ENCODE measurements around the gene CDH26.
A peak's percentile ranks its signal among the peaks of the same experiment; 100 is the strongest.

The CDH26 gene

DNA sequence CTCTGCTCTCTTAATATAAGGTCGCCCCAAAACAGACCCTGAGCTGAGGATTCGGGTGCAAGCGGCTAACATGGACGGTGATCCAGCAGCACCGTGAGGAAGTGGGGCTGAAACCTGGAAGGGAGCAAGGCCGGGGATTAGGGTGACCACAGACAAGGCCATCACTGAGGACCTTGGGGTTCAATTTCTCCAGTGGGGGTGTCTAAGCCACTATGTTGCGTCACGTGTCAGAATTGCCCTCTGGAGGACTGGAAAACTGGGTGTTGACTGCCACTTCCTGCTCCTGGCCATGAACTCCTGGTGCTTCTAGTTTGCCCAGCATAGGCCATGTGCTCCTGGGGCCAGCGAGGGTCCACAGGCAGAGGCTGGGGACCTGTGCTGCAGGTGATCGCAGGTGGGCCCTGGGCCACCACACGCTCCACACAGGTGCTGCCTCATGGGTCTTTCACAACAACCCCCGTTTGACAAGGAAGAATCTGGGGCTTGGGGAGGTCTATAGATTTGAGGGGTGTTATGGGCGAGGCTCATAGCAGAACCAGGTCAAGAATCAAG lies 101.9 kb downstream of the CDH26 start:
- no peak for ATAC-seq (ENCODE audit: insufficient read depth, low read depth)
- no peak overlapping the region for H2AFZ ChIP-seq (ENCODE audit: low read depth, low read length)
- TF ChIP-seq EZH2 (IDR thresholded peaks at IDR 0.05; ENCODE audit: borderline replicate concordance, low read depth, low read length, severe bottlenecking): no peak
- TF ChIP-seq, protein P1, sequence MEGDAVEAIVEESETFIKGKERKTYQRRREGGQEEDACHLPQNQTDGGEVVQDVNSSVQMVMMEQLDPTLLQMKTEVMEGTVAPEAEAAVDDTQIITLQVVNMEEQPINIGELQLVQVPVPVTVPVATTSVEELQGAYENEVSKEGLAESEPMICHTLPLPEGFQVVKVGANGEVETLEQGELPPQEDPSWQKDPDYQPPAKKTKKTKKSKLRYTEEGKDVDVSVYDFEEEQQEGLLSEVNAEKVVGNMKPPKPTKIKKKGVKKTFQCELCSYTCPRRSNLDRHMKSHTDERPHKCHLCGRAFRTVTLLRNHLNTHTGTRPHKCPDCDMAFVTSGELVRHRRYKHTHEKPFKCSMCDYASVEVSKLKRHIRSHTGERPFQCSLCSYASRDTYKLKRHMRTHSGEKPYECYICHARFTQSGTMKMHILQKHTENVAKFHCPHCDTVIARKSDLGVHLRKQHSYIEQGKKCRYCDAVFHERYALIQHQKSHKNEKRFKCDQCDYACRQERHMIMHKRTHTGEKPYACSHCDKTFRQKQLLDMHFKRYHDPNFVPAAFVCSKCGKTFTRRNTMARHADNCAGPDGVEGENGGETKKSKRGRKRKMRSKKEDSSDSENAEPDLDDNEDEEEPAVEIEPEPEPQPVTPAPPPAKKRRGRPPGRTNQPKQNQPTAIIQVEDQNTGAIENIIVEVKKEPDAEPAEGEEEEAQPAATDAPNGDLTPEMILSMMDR (IDR thresholded peaks at IDR 0.05; ENCODE audit: borderline replicate concordance, extremely low read depth, low read length, poor library complexity, severe bottlenecking): no peak
- peaks cover 94% of the 10 kb centered on the region for H3K79me2 ChIP-seq (ENCODE audit: insufficient read depth, low read length)
- no peaks in the 10 kb centered on the region for H3K27me3 ChIP-seq (ENCODE audit: insufficient read depth, low read length, poor library complexity)
- H4K20me1 ChIP-seq (ENCODE audit: insufficient read depth, low read length): peaks cover 66% of the 10 kb centered on the region
- no peak for DNase-seq
- H3K9me3 ChIP-seq (ENCODE audit: insufficient read depth, low read length, severe bottlenecking): no peaks in the 10 kb centered on the region
- H3K27ac ChIP-seq (ENCODE audit: low read length): peak overlapping the region; percentile 96
- H3K4me3 ChIP-seq (ENCODE audit: low read depth in 1 of 2, low read length in 2 of 2): peak overlapping the region in 1 of 2 experiments; percentile 71; a peak in 1 of 4 replicates
- peaks cover 93% of the 10 kb centered on the region for H3K4me1 ChIP-seq (ENCODE audit: insufficient read depth, low read length)
- H3K4me2 ChIP-seq (ENCODE audit: insufficient read depth, low read length): peak overlapping the region; percentile 85
- peaks cover 61% of the 10 kb centered on the region for H3K36me3 ChIP-seq (ENCODE audit: insufficient read depth, low read length)
- peak overlapping the region; percentile 79; the same call in 1 of the 2 replicates for H3K9ac ChIP-seq (ENCODE audit: low read depth, low read length)

DNA sequence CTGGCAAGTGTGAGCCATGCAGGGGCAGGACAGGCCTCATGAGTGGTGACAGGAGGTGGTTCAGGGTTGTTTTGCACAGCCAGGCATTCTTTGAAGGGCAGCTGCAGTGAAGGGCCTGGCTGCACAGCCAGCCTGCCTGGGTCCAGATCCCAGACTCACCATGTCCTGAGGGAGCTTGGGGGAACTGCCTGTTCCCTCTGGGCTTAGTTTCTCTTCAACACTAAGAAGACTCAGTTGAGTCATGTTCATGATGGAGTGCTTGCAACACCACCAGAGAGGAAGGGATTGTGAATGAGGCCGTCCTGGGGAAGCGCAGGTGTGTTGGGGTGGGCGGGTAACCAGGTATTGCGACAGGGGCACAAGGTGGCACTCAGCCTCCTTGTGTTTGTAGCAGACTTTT lies 102.4 kb downstream of the CDH26 start:
- no peaks in the 10 kb centered on the region for H3K9me3 ChIP-seq (ENCODE audit: insufficient read depth, low read length, severe bottlenecking)
- H3K27ac ChIP-seq (ENCODE audit: low read length): peak overlapping the region; percentile 96
- H3K4me3 ChIP-seq (ENCODE audit: low read depth in 1 of 2, low read length in 2 of 2): peak overlapping the region in 1 of 2 experiments; percentile 71; a peak in 1 of 4 replicates
- no peak for DNase-seq
- no peak for ATAC-seq (ENCODE audit: insufficient read depth, low read depth)
- no peaks in the 10 kb centered on the region for H3K27me3 ChIP-seq (ENCODE audit: insufficient read depth, low read length, poor library complexity)
- no peak for TF ChIP-seq EZH2 (IDR thresholded peaks at IDR 0.05; ENCODE audit: borderline replicate concordance, low read depth, low read length, severe bottlenecking)
- H2AFZ ChIP-seq (ENCODE audit: low read depth, low read length): no peak overlapping the region
- peaks cover 93% of the 10 kb centered on the region for H3K4me1 ChIP-seq (ENCODE audit: insufficient read depth, low read length)
- H3K4me2 ChIP-seq (ENCODE audit: insufficient read depth, low read length): peak overlapping the region; percentile 85; the same call in 1 of the 2 replicates
- peak overlapping the region; percentile 79; the same call in 1 of the 2 replicates for H3K9ac ChIP-seq (ENCODE audit: low read depth, low read length)
- peaks cover 71% of the 10 kb centered on the region for H4K20me1 ChIP-seq (ENCODE audit: insufficient read depth, low read length)
- peaks cover 94% of the 10 kb centered on the region for H3K79me2 ChIP-seq (ENCODE audit: insufficient read depth, low read length)
- H3K36me3 ChIP-seq (ENCODE audit: insufficient read depth, low read length): peaks cover 66% of the 10 kb centered on the region

DNA sequence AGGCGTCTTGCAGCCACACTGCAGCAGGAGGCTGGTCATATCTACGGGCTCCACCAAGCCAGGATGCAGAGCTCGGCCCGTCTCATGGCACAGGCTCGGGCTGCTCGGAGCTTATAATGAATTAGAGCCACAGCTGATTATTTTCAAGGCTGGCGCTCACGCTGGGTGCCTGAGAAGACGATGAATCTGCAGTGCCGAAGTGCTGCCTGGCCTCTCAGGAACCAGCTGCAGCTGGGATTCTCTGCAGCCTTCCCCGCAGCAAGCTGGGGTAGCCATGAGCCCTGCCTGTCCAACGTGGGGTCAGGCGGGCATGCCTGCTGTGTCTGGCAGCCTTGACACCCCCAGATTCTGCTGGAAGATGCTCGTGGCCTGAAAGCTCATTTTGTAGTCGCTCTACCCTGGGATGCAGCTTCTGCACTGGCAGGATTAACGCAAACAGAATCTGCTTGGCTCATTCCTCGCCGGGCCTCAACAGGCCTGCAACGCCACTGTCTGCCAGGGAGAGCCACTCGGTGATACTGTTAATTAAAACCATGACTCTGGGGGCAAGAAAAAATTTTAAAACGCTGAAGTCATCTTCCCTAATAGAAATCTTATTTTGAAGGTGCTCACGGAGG lies 104.3 kb downstream of the CDH26 start:
- no peaks in the 10 kb centered on the region for H3K9me3 ChIP-seq (ENCODE audit: insufficient read depth, low read length, severe bottlenecking)
- H3K4me3 ChIP-seq (ENCODE audit: low read depth in 1 of 2, low read length in 2 of 2): no peak overlapping the region
- H3K36me3 ChIP-seq (ENCODE audit: insufficient read depth, low read length): peaks cover 85% of the 10 kb centered on the region
- H3K27me3 ChIP-seq (ENCODE audit: insufficient read depth, low read length, poor library complexity): no peaks in the 10 kb centered on the region
- H3K27ac ChIP-seq (ENCODE audit: low read length): peak overlapping the region; percentile 62
- TF ChIP-seq EZH2 (IDR thresholded peaks at IDR 0.05; ENCODE audit: borderline replicate concordance, low read depth, low read length, severe bottlenecking): no peak
- TF ChIP-seq, protein P1 (IDR thresholded peaks at IDR 0.05; ENCODE audit: borderline replicate concordance, extremely low read depth, low read length, poor library complexity, severe bottlenecking): no peak
- H3K9ac ChIP-seq (ENCODE audit: low read depth, low read length): no peak overlapping the region
- peaks cover 87% of the 10 kb centered on the region for H4K20me1 ChIP-seq (ENCODE audit: insufficient read depth, low read length)
- no peak for ATAC-seq (ENCODE audit: insufficient read depth, low read depth)
- H3K4me2 ChIP-seq (ENCODE audit: insufficient read depth, low read length): 0 out of 2 replicates have a peak overlapping the region, but pooled peaks have one; percentile 5
- peaks cover 82% of the 10 kb centered on the region for H3K4me1 ChIP-seq (ENCODE audit: insufficient read depth, low read length)
- DNase-seq: no peak
- no peak overlapping the region for H2AFZ ChIP-seq (ENCODE audit: low read depth, low read length)
- H3K79me2 ChIP-seq (ENCODE audit: insufficient read depth, low read length): peaks cover 96% of the 10 kb centered on the region

DNA sequence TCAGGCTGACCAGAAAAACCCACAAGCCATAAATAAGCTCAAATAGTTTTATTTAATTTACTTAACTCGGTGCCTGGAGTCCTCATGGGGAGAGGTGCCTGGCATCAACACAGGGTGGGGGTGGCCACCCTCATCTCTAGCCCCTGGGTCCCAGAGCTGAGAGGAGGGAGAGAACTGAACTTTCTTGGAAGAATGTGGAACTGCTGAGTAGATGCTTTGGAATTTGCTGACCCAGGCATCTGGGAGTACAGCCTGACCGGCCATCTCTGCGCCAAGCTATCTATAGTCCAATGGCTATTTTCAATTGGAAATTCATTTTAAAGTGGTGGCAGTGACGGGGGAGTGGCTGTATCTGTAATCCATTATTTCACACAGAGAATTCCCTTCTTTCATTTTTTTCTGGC lies 104.8 kb downstream of the CDH26 start:
- TF ChIP-seq EZH2 (IDR thresholded peaks at IDR 0.05; ENCODE audit: borderline replicate concordance, low read depth, low read length, severe bottlenecking): no peak
- TF ChIP-seq, protein P1 (IDR thresholded peaks at IDR 0.05; ENCODE audit: borderline replicate concordance, extremely low read depth, low read length, poor library complexity, severe bottlenecking): no peak
- no peak overlapping the region for H3K4me2 ChIP-seq (ENCODE audit: insufficient read depth, low read length)

More for the DNA sequence above, 104.8 kb downstream of the CDH26 start:
- no peaks in the 10 kb centered on the region for H3K27me3 ChIP-seq (ENCODE audit: insufficient read depth, low read length, poor library complexity)
- H3K36me3 ChIP-seq (ENCODE audit: insufficient read depth, low read length): peaks cover 87% of the 10 kb centered on the region
- H2AFZ ChIP-seq (ENCODE audit: low read depth, low read length): no peak overlapping the region
- no peak for DNase-seq
- no peaks in the 10 kb centered on the region for H3K9me3 ChIP-seq (ENCODE audit: insufficient read depth, low read length, severe bottlenecking)
- H3K27ac ChIP-seq (ENCODE audit: low read length): peak overlapping the region; percentile 62
- no peak overlapping the region for H3K4me3 ChIP-seq (ENCODE audit: low read depth in 1 of 2, low read length in 2 of 2)
- peaks cover 96% of the 10 kb centered on the region for H3K79me2 ChIP-seq (ENCODE audit: insufficient read depth, low read length)
- H4K20me1 ChIP-seq (ENCODE audit: insufficient read depth, low read length): peaks cover 92% of the 10 kb centered on the region
- peaks cover 77% of the 10 kb centered on the region for H3K4me1 ChIP-seq (ENCODE audit: insufficient read depth, low read length)
- no peak overlapping the region for H3K9ac ChIP-seq (ENCODE audit: low read depth, low read length)
- no peak for ATAC-seq (ENCODE audit: insufficient read depth, low read depth)

Measured in DND-41 (cell line).